ENCODE results near the gene DAAM1.

- TF ChIP-seq YY1 (IDR thresholded peaks at IDR 0.05; ENCODE audit: low read depth) (no peak), CTCF (IDR thresholded peaks at IDR 0.05) (no peak), RAD21 (IDR thresholded peaks at IDR 0.05; ENCODE audit: low read length) (no peak), TAF1 (IDR thresholded peaks at IDR 0.05; ENCODE audit: borderline replicate concordance, low read depth, low read length) (no peak), GABPA (IDR thresholded peaks at IDR 0.05; ENCODE audit: low read depth) (no peak), TCF12 (IDR thresholded peaks at IDR 0.05) (no peak), FOXM1 (IDR thresholded peaks at IDR 0.05; ENCODE audit: low read depth) (no peak), POLR2AphosphoS5 (IDR thresholded peaks at IDR 0.05; ENCODE audit: low read depth, low read length) (no peak), CHD2 (IDR thresholded peaks at IDR 0.05; ENCODE audit: low read length, partially characterized antibody) (no peak), JUND (IDR thresholded peaks at IDR 0.05) (peak; percentile 18; the same call in 1 of the 2 replicates), REST (IDR thresholded peaks at IDR 0.05; ENCODE audit: low read depth, low read length) (no peak)
These were observed 144.3 kb downstream of the DAAM1 start for GRCh38 chr14:59332727-59333126.
